ENCODE data around the gene MT4. TPM values are rescaled to one million over a fixed set of nuclear protein-coding genes. Genes with fewer than 3 reads are reported as not detected.

The MT4 gene
- total RNA-seq, 1 donor from 2014 or later = not detected

GRCh38 chr16:56588781-56589140 lies 23.9 kb downstream of the MT4 start:
- Mint-ChIP-seq H3K27ac (no peak overlapping the region), H3K9me3 (no peaks in the 10 kb centered on the region), H3K4me3 (peak overlapping the region; percentile 80), H3K27me3 (peaks cover 96% of the 10 kb centered on the region), H3K4me1 (ENCODE audit: unreplicated experiment) (peaks cover under 1% of the 10 kb centered on the region), H3K36me3 (no peaks in the 10 kb centered on the region)
- TF ChIP-seq CTCF (conservative IDR thresholded peaks at IDR 0.05) = no peak
- DNase-seq (ENCODE audit: extremely low spot score, unreplicated experiment) = no peak

GRCh38 chr16:56589141-56590039 lies 24.5 kb downstream of the MT4 start, which contains the start of gene MT3:
TSS of gene MT3 (plus strand) at chr16:56589528. CDS start at chr16:56589591, 63 bp downstream.
- peak within 1 kb of the TSS; percentile 80 for H3K4me3 Mint-ChIP-seq
- no peak within 1 kb of the TSS for H3K27ac Mint-ChIP-seq
- H3K36me3 Mint-ChIP-seq = no peaks in the 10 kb centered on the region
- H3K27me3 Mint-ChIP-seq = peaks cover 91% of the 10 kb centered on the region
- no peak for TF ChIP-seq CTCF (conservative IDR thresholded peaks at IDR 0.05)
- no peaks in the 10 kb centered on the region for H3K4me1 Mint-ChIP-seq (ENCODE audit: unreplicated experiment)
- no peaks in the 10 kb centered on the region for H3K9me3 Mint-ChIP-seq
- DNase-seq (ENCODE audit: extremely low spot score, unreplicated experiment) = no peak

GRCh38 chr16:56591377-56592060 lies 26.6 kb downstream of the MT4 start:
- TF ChIP-seq CTCF (conservative IDR thresholded peaks at IDR 0.05) = no peak
- H3K4me3 Mint-ChIP-seq = no peak overlapping the region
- peaks cover 78% of the 10 kb centered on the region for H3K27me3 Mint-ChIP-seq
- H3K4me1 Mint-ChIP-seq (ENCODE audit: unreplicated experiment) = no peaks in the 10 kb centered on the region
- no peaks in the 10 kb centered on the region for H3K36me3 Mint-ChIP-seq
- H3K27ac Mint-ChIP-seq = no peak overlapping the region
- no peak for DNase-seq (ENCODE audit: extremely low spot score, unreplicated experiment)
- H3K9me3 Mint-ChIP-seq = no peaks in the 10 kb centered on the region

- Mint-ChIP-seq H3K27me3 (peaks cover 74% of the 10 kb centered on the region), H3K4me1 (ENCODE audit: unreplicated experiment) (no peaks in the 10 kb centered on the region), H3K4me3 (no peak overlapping the region), H3K27ac (no peak overlapping the region), H3K9me3 (no peaks in the 10 kb centered on the region), H3K36me3 (no peaks in the 10 kb centered on the region)
- no peak for DNase-seq (ENCODE audit: extremely low spot score, unreplicated experiment)
- TF ChIP-seq CTCF (conservative IDR thresholded peaks at IDR 0.05) = no peak
Measured at GRCh38 chr16:56593573-56594291, 28.9 kb downstream of the MT4 start.

- no peaks in the 10 kb centered on the region for H3K36me3 Mint-ChIP-seq
- H3K27me3 Mint-ChIP-seq = peaks cover 72% of the 10 kb centered on the region
- no peaks in the 10 kb centered on the region for H3K4me1 Mint-ChIP-seq (ENCODE audit: unreplicated experiment)
- TF ChIP-seq CTCF (conservative IDR thresholded peaks at IDR 0.05) = no peak
- no peaks in the 10 kb centered on the region for H3K9me3 Mint-ChIP-seq
- DNase-seq (ENCODE audit: extremely low spot score, unreplicated experiment) = no peak
- no peak overlapping the region for H3K4me3 Mint-ChIP-seq
- no peak overlapping the region for H3K27ac Mint-ChIP-seq
Measured at GRCh38 chr16:56594292-56594619, 29.4 kb downstream of the MT4 start.

All from type B pancreatic cell (in vitro differentiated cells).